ENCODE results near the gene RABIF. TPM values are rescaled to one million over a fixed set of nuclear protein-coding genes. Genes with fewer than 3 reads are reported as not detected.
"Not testable (repeated sequence)": the region's sequence is repeated elsewhere in the genome, so short reads cannot be mapped to it uniquely, and the experiment has no call there.

The RABIF gene
- total RNA-seq, 1 donor from 2014 or later, result 7.4 TPM

DNA sequence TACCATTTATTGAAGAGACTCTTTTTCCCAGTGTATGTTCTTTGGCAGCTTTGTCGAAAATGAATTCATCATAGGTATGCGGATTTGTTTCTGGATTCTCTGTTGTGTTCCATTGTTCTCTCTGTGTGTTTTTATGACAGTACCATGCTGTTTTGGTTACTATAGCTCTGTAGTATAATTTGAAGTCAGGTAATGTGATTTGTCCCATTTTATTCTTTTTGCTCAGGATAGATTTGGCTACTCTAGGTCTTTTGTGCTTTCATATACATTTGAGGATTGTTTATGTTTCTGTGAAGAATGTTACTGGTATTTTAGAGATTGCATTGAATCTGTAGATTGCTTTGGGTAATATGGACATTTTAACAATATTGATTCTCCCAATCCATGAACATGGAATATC lies 43.5 kb upstream of the RABIF start:
- no peak for TF ChIP-seq POLR2AphosphoS5 (IDR thresholded peaks at IDR 0.05; ENCODE audit: insufficient read depth in 1 of 2, low read depth in 1 of 2)
- TF ChIP-seq POLR2A (IDR thresholded peaks at IDR 0.05), result no peak
- TF ChIP-seq, protein P1, sequence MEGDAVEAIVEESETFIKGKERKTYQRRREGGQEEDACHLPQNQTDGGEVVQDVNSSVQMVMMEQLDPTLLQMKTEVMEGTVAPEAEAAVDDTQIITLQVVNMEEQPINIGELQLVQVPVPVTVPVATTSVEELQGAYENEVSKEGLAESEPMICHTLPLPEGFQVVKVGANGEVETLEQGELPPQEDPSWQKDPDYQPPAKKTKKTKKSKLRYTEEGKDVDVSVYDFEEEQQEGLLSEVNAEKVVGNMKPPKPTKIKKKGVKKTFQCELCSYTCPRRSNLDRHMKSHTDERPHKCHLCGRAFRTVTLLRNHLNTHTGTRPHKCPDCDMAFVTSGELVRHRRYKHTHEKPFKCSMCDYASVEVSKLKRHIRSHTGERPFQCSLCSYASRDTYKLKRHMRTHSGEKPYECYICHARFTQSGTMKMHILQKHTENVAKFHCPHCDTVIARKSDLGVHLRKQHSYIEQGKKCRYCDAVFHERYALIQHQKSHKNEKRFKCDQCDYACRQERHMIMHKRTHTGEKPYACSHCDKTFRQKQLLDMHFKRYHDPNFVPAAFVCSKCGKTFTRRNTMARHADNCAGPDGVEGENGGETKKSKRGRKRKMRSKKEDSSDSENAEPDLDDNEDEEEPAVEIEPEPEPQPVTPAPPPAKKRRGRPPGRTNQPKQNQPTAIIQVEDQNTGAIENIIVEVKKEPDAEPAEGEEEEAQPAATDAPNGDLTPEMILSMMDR (IDR thresholded peaks at IDR 0.05), result no peak
- intact Hi-C loops (cut with DNase I), result no loop called here
- Histone ChIP-seq H3K9me3 (no peaks in the 10 kb centered on the region), H3K27ac (no peak overlapping the region), H3K36me3 (no peaks in the 10 kb centered on the region), H3K27me3 (no peaks in the 10 kb centered on the region), H3K4me1 (no peaks in the 10 kb centered on the region), H3K4me3 (no peak overlapping the region)
- no peak for DNase-seq (ENCODE audit: extremely low spot score in 2 of 2)

DNA sequence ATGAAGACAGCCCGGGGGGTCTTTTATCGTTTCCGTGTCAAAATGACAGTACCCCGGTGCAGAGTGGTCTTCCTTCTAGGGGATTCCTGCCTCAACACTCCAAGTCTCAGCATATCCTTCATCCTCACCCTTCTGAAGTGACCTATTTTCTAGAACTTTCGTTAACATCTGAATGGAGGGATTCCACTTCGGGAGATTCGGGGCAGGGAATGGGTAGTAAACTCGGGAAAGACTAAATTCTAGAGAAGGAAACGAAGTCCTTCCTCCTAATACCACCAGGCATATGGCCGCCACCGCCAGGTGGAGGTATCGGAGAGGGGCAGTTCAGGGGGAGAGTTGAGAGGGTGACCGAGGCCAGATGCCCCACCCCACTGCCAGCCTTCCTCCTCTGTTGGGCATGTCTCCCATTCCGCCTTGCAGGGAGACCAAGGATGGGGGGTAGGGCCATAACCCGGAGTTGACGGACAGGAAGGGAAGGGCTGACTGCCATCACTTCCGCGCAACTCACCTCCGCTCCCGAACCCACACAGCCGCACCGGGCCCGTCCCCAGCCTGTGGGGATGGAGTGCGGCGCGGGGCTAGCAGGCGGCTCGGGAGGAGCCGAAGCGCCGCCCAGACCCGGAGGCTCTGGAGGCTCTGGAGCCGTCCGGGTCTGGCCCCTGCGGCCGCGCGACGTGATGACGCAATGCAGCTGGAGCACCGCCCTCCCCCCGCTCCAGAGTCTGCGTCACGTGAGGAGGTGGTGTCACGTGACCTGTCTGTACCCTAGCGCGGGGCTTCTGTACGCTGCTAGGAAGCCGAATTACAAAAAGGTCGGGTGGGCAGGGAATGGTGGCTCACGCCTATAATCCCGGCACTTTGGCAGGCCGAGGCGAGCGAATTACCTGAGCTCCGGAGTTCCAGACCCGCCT lies 37.9 kb upstream of the RABIF start, which contains the start of gene KLHL12:
Gene KLHL12, minus strand, starts transcription at position 654 of the 911 bp plus-strand sequence. CDS start 2,072 bp downstream, outside the sequence.
- intact Hi-C loops (cut with DNase I), result no loop called here
- Histone ChIP-seq H3K27me3 (no peaks in the 10 kb centered on the region), H3K36me3 (no peaks in the 10 kb centered on the region), H3K4me1 (peaks cover 8% of the 10 kb centered on the region), H3K27ac (peak within 1 kb of the TSS; percentile 79), H3K4me3 (peak within 1 kb of the TSS; percentile 60 to 90), H3K9me3 (no peaks in the 10 kb centered on the region)
- peak in 1 of 2 donors; percentile 94 for DNase-seq (ENCODE audit: extremely low spot score in 2 of 2)
- TF ChIP-seq POLR2A (IDR thresholded peaks at IDR 0.05) (peak in 1 of 2 donors; percentile 76), POLR2AphosphoS5 (IDR thresholded peaks at IDR 0.05; ENCODE audit: insufficient read depth in 1 of 2, low read depth in 1 of 2) (peak; percentile 88 to 98)
- TF ChIP-seq, protein P1 (IDR thresholded peaks at IDR 0.05), result peak in 2 of 3 experiments; percentile 9 to 58

DNA sequence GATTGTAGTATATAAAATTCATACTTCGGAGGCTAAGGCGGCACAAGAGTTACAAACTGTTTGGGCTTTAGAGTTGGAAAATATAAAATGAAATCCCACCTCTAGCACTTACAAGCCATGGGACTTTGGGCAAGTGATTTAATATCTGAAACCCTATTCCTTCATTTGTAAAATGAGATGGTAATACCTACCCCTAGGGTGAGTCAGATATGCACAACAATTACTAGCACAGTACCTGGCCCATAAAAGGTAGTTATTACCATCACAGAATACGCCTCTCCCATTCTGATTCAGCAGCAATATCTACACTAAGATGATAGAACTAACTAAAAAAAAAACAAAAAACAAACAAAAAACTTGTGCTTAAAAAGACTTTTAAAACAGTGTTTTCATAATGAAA lies 34.6 kb upstream of the RABIF start:
- intact Hi-C loops (cut with DNase I), result no loop called here
- Histone ChIP-seq H3K27ac (no peak overlapping the region), H3K4me1 (peaks cover 8% of the 10 kb centered on the region), H3K9me3 (no peaks in the 10 kb centered on the region), H3K27me3 (no peaks in the 10 kb centered on the region), H3K36me3 (peaks cover 0 to 5% of the 10 kb centered on the region in 2 donors), H3K4me3 (no peak overlapping the region)
- DNase-seq (ENCODE audit: extremely low spot score in 2 of 2), result no peak
- TF ChIP-seq POLR2A (IDR thresholded peaks at IDR 0.05) (no peak), POLR2AphosphoS5 (IDR thresholded peaks at IDR 0.05; ENCODE audit: insufficient read depth in 1 of 2, low read depth in 1 of 2) (no peak)
- TF ChIP-seq, protein P1 (IDR thresholded peaks at IDR 0.05), result no peak

DNA sequence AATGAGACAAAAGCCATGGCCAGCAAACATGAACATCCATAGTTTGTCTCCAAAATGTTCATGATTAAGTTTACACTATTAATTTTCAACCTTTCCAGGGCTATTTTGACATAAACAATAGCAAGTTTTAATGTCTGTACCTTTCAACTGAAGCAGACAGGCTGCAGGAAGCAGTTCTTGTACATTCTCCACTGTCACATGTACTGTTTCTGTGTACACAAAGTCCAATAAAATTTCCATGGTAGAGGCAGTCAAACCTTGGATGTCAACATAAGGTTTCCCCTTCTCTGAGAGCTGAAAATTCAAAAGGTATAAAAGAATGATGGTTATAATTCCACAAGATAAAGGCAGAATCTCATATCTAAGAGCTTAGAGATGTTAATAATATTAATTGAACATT lies 30.7 kb upstream of the RABIF start:
- Histone ChIP-seq H3K27me3 (no peaks in the 10 kb centered on the region), H3K4me3 (no peak overlapping the region), H3K36me3 (peaks cover 0 to 30% of the 10 kb centered on the region in 2 donors), H3K9me3 (no peaks in the 10 kb centered on the region), H3K27ac (no peak overlapping the region), H3K4me1 (no peaks in the 10 kb centered on the region)
- TF ChIP-seq POLR2AphosphoS5 (IDR thresholded peaks at IDR 0.05; ENCODE audit: insufficient read depth in 1 of 2, low read depth in 1 of 2) (no peak), POLR2A (IDR thresholded peaks at IDR 0.05) (no peak)
- TF ChIP-seq, protein P1 (IDR thresholded peaks at IDR 0.05), result no peak
- intact Hi-C loops (cut with DNase I), result no loop called here
- DNase-seq (ENCODE audit: extremely low spot score in 2 of 2), result no peak

DNA sequence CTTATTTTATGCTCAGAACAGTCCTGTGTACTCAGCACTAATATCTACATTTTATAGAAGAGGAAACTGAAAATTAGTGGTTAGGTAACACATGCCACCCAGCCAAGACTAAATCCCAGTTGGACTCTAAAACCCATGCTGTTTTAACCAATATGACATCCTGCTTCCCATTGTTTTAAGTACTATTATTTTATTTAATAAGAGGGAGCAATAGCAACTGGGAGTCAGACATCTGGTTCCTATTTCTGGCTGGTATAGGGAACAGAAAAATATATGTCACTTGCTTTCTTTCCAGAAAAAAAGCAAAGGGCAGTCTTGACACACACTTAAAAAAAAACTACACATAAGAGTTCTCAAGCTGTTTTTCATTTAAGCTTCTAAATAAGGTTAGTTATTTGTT lies 26.2 kb upstream of the RABIF start:
- Histone ChIP-seq H3K27me3 (no peaks in the 10 kb centered on the region), H3K36me3 (peaks cover 0 to 62% of the 10 kb centered on the region in 2 donors), H3K27ac (no peak overlapping the region), H3K4me1 (no peaks in the 10 kb centered on the region), H3K9me3 (no peaks in the 10 kb centered on the region), H3K4me3 (no peak overlapping the region)
- intact Hi-C loops (cut with DNase I), result no loop called here
- DNase-seq (ENCODE audit: extremely low spot score in 2 of 2), result no peak
- no peak for TF ChIP-seq POLR2A (IDR thresholded peaks at IDR 0.05)
- TF ChIP-seq POLR2AphosphoS5 (IDR thresholded peaks at IDR 0.05; ENCODE audit: insufficient read depth in 1 of 2, low read depth in 1 of 2), result no peak
- TF ChIP-seq, protein P1 (IDR thresholded peaks at IDR 0.05), result no peak

DNA sequence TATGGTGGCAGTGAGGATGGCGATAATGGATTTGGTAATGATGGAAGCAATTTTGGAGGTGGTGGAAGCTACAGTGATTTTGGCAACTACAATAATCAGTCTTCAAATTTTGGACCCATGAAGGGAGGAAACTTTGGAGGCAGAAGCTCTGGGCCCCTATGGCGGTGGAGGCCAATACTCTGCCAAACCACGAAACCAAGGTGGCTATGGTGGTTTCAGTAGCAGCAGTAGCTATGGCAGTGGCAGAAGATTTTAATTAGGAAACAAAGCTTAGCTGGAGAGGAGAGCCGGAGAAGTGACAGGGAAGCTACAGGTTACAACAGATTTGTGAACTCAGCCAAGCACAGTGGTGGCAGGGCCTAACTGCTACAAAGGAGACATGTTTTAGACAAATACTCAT lies 23.5 kb upstream of the RABIF start:
- H3K9me3 ChIP-seq; H3K27me3 ChIP-seq; DNase-seq (ENCODE audit: extremely low spot score in 2 of 2); intact Hi-C loops (cut with DNase I); H3K27ac ChIP-seq; H3K4me1 ChIP-seq; H3K4me3 ChIP-seq: not testable (repeated sequence)
- H3K36me3 ChIP-seq, result peaks cover 0 to 80% of the 10 kb centered on the region in 2 donors

Data from vagina (tissue), 2 donors.